Measurements from ENCODE around the gene CA11.

Gene CA11

DNA sequence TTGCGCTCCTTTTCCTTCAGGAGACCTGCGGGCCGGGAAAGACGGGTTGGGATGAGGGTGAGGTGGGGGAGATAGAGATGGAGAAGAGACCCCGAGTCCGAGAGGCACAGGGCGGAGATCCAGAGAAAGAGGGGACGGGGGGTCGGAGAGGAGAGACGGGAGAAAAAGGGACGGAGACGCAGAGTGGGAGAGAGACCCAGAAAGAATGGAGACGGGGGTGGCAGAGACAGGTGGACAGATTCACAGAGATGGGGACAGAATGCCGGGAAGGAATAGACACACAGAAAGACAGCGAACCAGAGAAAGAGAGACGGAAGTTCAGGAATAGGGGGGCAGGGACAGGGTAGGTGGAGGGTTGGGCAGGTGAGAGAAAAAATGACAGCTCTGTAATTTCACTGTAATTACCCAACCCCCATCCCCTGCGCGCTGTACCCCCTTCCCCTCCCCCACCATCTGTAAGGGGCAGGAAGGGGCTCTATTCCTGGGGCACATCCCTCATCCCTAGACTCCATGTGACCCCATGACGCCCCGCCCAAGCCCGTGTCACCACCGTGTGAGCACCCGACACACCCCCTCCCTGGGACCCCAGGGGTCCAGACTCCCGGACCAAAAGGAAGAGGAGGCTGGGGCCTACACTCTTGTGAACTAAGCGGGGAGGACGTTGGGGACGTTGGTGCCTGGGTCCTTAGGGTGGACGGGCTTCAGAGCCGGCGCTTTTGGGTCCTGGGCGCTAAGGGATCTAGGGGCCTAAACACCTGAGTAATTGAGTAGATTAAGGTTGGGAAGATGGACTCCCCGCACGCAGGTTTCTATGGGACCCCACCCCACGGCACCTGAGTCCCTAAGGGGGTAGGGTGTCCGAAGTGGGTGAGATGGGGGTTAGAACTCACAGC, 9.8 kb downstream of the CA11 start:
- peaks cover 19% of the 10 kb centered on the region for H3K36me3 ChIP-seq (ENCODE audit: control insufficient read depth, low read length)
- TF ChIP-seq EZH2phosphoT487 (IDR thresholded peaks at IDR 0.05; ENCODE audit: borderline replicate concordance, low read length): no peak
- TF ChIP-seq, protein P1, sequence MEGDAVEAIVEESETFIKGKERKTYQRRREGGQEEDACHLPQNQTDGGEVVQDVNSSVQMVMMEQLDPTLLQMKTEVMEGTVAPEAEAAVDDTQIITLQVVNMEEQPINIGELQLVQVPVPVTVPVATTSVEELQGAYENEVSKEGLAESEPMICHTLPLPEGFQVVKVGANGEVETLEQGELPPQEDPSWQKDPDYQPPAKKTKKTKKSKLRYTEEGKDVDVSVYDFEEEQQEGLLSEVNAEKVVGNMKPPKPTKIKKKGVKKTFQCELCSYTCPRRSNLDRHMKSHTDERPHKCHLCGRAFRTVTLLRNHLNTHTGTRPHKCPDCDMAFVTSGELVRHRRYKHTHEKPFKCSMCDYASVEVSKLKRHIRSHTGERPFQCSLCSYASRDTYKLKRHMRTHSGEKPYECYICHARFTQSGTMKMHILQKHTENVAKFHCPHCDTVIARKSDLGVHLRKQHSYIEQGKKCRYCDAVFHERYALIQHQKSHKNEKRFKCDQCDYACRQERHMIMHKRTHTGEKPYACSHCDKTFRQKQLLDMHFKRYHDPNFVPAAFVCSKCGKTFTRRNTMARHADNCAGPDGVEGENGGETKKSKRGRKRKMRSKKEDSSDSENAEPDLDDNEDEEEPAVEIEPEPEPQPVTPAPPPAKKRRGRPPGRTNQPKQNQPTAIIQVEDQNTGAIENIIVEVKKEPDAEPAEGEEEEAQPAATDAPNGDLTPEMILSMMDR (IDR thresholded peaks at IDR 0.05; ENCODE audit: low read depth, low read length, poor library complexity, severe bottlenecking): no peak
- peaks cover 27% of the 10 kb centered on the region for H3K79me2 ChIP-seq (ENCODE audit: control insufficient read depth, low read length)
- H3F3A ChIP-seq (ENCODE audit: control insufficient read depth, insufficient read depth): peaks cover 20% of the 10 kb centered on the region
- H3K9me2 ChIP-seq (replicated peaks; ENCODE audit: control insufficient read depth, low read length): no peaks in the 10 kb centered on the region
- no peaks in the 10 kb centered on the region for H4K20me1 ChIP-seq (ENCODE audit: control insufficient read depth, insufficient read depth, low read depth, low read length)
- peak overlapping the region; percentile 87 for H3K4me3 ChIP-seq (ENCODE audit: low read length)
- H3K9me3 ChIP-seq (ENCODE audit: control insufficient read depth, insufficient read depth, low read length): no peaks in the 10 kb centered on the region
- peak overlapping the region; percentile 93 for H3K4me2 ChIP-seq (ENCODE audit: low read length)
- no peaks in the 10 kb centered on the region for H3K27me3 ChIP-seq (ENCODE audit: control insufficient read depth, low read length)
- peak overlapping the region; percentile 96 for H3K27ac ChIP-seq (ENCODE audit: low read depth, low read length)
- peaks cover 59% of the 10 kb centered on the region for H3K4me1 ChIP-seq (ENCODE audit: control insufficient read depth, low read length)

DNA sequence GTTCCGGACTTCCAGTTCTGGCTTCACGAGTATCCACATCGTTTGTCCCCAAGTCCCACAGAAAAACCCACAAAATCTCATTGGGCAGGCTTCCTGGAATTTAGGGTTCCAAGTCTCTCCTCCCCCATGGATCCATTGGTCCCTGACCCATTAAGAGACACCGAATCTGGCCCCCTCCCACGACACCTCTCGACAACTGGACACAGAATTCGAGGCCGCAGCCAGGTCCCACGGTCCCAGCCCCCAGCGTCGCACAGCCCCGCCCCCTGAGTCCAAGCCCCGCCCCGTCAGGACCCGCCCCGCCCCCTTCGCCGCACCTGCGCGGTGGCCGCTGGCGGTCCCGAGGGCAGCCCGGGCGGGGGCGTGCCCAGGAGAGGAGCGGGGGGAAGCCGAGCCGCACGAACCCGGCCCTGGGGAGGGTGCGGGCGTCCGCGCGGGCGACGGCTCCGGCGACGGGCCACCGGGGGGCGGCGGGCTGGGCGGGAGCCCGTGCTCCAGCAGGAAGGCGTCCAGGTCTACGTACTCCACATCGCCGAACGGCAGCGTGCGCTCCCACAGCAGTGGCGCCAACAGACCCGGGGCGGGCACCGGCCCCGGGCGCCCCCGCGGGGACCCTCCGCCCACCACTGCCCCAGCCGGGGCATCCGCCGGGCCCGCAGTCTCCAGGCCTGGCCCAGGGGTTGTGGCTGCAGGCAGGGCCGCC, 10.6 kb downstream of the CA11 start:
- Histone ChIP-seq H3K27ac (ENCODE audit: low read depth, low read length) (peak overlapping the region; percentile 96), H3F3A (ENCODE audit: control insufficient read depth, insufficient read depth) (peaks cover 19% of the 10 kb centered on the region), H3K27me3 (ENCODE audit: control insufficient read depth, low read length) (no peaks in the 10 kb centered on the region), H3K79me2 (ENCODE audit: control insufficient read depth, low read length) (peaks cover 27% of the 10 kb centered on the region), H3K4me3 (ENCODE audit: low read length) (peak overlapping the region; percentile 87), H3K4me1 (ENCODE audit: control insufficient read depth, low read length) (peaks cover 59% of the 10 kb centered on the region), H3K4me2 (ENCODE audit: low read length) (peak overlapping the region; percentile 93), H3K36me3 (ENCODE audit: control insufficient read depth, low read length) (peaks cover 26% of the 10 kb centered on the region), H4K20me1 (ENCODE audit: control insufficient read depth, insufficient read depth, low read depth, low read length) (no peaks in the 10 kb centered on the region), H3K9me3 (ENCODE audit: control insufficient read depth, insufficient read depth, low read length) (no peaks in the 10 kb centered on the region), H3K9me2 (replicated peaks; ENCODE audit: control insufficient read depth, low read length) (no peaks in the 10 kb centered on the region)
- TF ChIP-seq EZH2phosphoT487 (IDR thresholded peaks at IDR 0.05; ENCODE audit: borderline replicate concordance, low read length): no peak
- TF ChIP-seq, protein P1 (IDR thresholded peaks at IDR 0.05; ENCODE audit: low read depth, low read length, poor library complexity, severe bottlenecking): no peak

DNA sequence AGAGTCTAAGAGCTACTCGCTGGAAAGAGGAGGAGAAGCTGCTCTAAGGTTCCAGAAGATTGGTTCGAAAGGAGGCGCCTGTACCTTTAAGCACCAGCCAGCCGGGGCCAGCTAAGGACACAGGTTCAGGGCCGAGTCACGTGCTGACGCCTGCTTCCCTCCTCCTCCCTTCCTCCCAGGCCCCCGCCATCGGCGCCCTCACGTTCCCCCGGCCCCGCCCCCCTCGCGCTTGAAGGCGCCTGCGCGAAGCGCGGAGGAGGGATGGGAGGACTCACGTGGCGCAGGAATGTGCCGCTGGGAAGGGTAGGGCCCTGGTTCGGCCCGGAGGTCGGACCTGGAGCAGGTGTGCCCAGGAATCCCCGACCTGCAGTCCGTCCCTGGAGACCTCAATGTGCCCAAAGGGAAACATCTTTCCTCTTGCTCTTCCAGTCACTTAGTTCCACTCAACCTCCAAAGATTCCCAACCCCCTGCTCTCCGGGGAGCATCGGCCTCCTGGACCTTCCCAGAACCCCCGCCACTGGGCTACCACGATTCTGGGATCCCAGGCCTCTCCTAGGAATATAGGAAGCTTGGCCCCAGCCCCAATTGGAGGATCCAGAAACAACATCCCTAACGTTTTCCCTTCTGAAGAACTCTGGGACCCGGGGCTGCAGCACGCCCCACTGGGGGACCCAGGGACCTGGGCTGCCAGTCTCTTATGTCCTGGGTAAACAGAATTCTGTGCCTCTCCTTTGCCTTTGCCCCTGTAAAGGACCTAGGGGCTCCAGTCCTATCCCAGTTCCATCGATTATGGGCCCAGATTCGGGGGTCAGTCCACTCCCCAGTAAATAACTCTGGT, 11.3 kb downstream of the CA11 start:
- Histone ChIP-seq H3K9me3 (ENCODE audit: control insufficient read depth, insufficient read depth, low read length) (no peaks in the 10 kb centered on the region), H3K9me2 (replicated peaks; ENCODE audit: control insufficient read depth, low read length) (no peaks in the 10 kb centered on the region), H3K27ac (ENCODE audit: low read depth, low read length) (peak overlapping the region; percentile 79), H3K27me3 (ENCODE audit: control insufficient read depth, low read length) (no peaks in the 10 kb centered on the region), H3K4me3 (ENCODE audit: low read length) (peak overlapping the region; percentile 87), H3K36me3 (ENCODE audit: control insufficient read depth, low read length) (peaks cover 33% of the 10 kb centered on the region), H3F3A (ENCODE audit: control insufficient read depth, insufficient read depth) (peaks cover 19% of the 10 kb centered on the region), H3K79me2 (ENCODE audit: control insufficient read depth, low read length) (peaks cover 27% of the 10 kb centered on the region), H3K4me2 (ENCODE audit: low read length) (peak overlapping the region; percentile 93), H4K20me1 (ENCODE audit: control insufficient read depth, insufficient read depth, low read depth, low read length) (no peaks in the 10 kb centered on the region), H3K4me1 (ENCODE audit: control insufficient read depth, low read length) (peaks cover 59% of the 10 kb centered on the region)
- TF ChIP-seq EZH2phosphoT487 (IDR thresholded peaks at IDR 0.05; ENCODE audit: borderline replicate concordance, low read length): no peak
- TF ChIP-seq, protein P1 (IDR thresholded peaks at IDR 0.05; ENCODE audit: low read depth, low read length, poor library complexity, severe bottlenecking): no peak
